Measurements from ENCODE around the gene ATAD3B. TPM values are rescaled to one million over a fixed set of nuclear protein-coding genes. Genes with fewer than 3 reads are reported as not detected.
"Not testable (repeated sequence)": the region's sequence is repeated elsewhere in the genome, so short reads cannot be mapped to it uniquely, and the experiment has no call there.

Gene ATAD3B
- polyA plus RNA-seq, 1 donor from 2014 or later: 57.2 TPM

DNA sequence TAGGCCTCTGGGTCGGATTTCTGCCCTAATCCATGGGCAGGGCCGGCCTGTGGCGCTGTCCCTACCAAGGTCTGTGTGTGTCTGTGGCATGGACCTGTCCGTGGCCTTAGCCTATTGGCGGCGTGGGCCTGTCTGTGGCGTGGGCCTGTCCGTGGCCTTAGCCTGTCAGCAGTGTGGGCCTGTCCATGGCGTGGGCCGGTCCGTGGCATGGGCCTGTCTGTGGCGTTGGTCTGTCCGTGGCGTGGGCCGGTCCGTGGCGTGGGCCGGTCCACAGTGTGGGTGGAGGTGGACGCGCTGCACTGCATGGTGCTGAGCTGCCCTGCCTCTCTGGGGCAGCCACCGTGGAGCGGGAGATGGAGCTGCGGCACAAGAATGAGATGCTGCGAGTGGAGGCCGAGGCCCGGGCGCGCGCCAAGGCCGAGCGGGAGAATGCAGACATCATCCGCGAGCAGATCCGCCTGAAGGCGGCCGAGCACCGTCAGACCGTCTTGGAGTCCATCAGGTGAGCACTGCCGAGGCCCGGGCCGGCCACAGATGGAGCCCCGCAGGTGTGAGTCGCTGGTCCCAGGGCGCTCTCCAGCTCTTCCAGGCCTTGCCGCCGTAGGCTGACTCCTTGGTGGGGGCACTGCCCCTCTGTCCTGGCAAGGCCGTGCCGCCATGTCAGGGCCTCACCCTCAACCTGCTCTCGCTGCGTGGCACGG is 48.4 kb downstream of the ATAD3B start:
- H3K79me2 ChIP-seq (replicated peaks; ENCODE audit: insufficient read depth, low read length); H3K27me3 ChIP-seq (ENCODE audit: insufficient read depth, low read depth, low read length); H3K4me3 ChIP-seq (ENCODE audit: low read length); H3F3A ChIP-seq (ENCODE audit: insufficient read depth, low read length, poor library complexity, severe bottlenecking); H3K9me3 ChIP-seq (ENCODE audit: low read length); H3K9ac ChIP-seq (ENCODE audit: low read length); H4K20me1 ChIP-seq (ENCODE audit: insufficient read depth); H3K36me3 ChIP-seq (ENCODE audit: insufficient read depth, low read length); H2AFZ ChIP-seq (ENCODE audit: low read depth, low read length); H3K27ac ChIP-seq (ENCODE audit: low read length); H3K4me2 ChIP-seq (ENCODE audit: low read length); H3K9me2 ChIP-seq (ENCODE audit: insufficient read depth, low read length): not testable (repeated sequence)

DNA sequence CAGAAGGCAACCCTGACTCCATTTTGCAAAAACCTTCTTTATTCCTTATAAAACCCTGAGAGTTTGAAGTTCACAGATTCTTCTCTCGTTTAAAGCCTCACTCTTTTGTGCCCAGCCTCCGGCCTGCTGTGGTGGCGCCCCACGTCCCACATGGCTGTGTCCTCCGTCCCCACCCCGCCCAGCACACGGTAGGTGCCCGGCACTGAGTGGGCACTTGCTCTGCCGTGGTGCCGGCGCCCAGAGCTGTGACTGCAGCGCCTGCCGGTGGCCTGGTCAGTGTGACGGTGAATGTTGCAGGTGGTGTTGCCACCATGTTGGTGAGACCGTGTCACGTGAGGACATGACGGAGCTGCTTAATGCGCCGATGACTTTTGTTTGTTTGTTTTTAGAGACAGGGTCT is 49.8 kb downstream of the ATAD3B start:
- Histone ChIP-seq H3K9me3 (ENCODE audit: low read length) (no peaks in the 10 kb centered on the region), H3K4me2 (ENCODE audit: low read length) (no peak overlapping the region), H3K79me2 (replicated peaks; ENCODE audit: insufficient read depth, low read length) (no peaks in the 10 kb centered on the region), H2AFZ (ENCODE audit: low read depth, low read length) (no peak overlapping the region), H3K9me2 (ENCODE audit: insufficient read depth, low read length) (no peaks in the 10 kb centered on the region), H4K20me1 (ENCODE audit: insufficient read depth) (no peaks in the 10 kb centered on the region), H3K9ac (ENCODE audit: low read length) (no peak overlapping the region), H3F3A (ENCODE audit: insufficient read depth, low read length, poor library complexity, severe bottlenecking) (no peaks in the 10 kb centered on the region), H3K27me3 (ENCODE audit: insufficient read depth, low read depth, low read length) (no peaks in the 10 kb centered on the region), H3K36me3 (ENCODE audit: insufficient read depth, low read length) (no peaks in the 10 kb centered on the region), H3K27ac (ENCODE audit: low read length) (no peak overlapping the region), H3K4me3 (ENCODE audit: low read length) (no peak overlapping the region)
- TF ChIP-seq RAD21 (conservative IDR thresholded peaks at IDR 0.05) (no peak), SMC3 (conservative IDR thresholded peaks at IDR 0.05; ENCODE audit: poor library complexity) (no peak), EZH2 (IDR thresholded peaks at IDR 0.05; ENCODE audit: borderline replicate concordance, insufficient read depth, low read length, poor library complexity, severe bottlenecking) (no peak), EP300 (conservative IDR thresholded peaks at IDR 0.05; ENCODE audit: poor library complexity, severe bottlenecking) (no peak), POLR2AphosphoS5 (IDR thresholded peaks at IDR 0.05) (no peak), MXI1 (conservative IDR thresholded peaks at IDR 0.05; ENCODE audit: poor library complexity, severe bottlenecking) (no peak), TAF1 (IDR thresholded peaks at IDR 0.05; ENCODE audit: low read depth) (no peak)
- TF ChIP-seq, protein P1, sequence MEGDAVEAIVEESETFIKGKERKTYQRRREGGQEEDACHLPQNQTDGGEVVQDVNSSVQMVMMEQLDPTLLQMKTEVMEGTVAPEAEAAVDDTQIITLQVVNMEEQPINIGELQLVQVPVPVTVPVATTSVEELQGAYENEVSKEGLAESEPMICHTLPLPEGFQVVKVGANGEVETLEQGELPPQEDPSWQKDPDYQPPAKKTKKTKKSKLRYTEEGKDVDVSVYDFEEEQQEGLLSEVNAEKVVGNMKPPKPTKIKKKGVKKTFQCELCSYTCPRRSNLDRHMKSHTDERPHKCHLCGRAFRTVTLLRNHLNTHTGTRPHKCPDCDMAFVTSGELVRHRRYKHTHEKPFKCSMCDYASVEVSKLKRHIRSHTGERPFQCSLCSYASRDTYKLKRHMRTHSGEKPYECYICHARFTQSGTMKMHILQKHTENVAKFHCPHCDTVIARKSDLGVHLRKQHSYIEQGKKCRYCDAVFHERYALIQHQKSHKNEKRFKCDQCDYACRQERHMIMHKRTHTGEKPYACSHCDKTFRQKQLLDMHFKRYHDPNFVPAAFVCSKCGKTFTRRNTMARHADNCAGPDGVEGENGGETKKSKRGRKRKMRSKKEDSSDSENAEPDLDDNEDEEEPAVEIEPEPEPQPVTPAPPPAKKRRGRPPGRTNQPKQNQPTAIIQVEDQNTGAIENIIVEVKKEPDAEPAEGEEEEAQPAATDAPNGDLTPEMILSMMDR (IDR thresholded peaks at IDR 0.05; ENCODE audit: poor library complexity, severe bottlenecking): no peak
- TF ChIP-seq, protein P2, sequence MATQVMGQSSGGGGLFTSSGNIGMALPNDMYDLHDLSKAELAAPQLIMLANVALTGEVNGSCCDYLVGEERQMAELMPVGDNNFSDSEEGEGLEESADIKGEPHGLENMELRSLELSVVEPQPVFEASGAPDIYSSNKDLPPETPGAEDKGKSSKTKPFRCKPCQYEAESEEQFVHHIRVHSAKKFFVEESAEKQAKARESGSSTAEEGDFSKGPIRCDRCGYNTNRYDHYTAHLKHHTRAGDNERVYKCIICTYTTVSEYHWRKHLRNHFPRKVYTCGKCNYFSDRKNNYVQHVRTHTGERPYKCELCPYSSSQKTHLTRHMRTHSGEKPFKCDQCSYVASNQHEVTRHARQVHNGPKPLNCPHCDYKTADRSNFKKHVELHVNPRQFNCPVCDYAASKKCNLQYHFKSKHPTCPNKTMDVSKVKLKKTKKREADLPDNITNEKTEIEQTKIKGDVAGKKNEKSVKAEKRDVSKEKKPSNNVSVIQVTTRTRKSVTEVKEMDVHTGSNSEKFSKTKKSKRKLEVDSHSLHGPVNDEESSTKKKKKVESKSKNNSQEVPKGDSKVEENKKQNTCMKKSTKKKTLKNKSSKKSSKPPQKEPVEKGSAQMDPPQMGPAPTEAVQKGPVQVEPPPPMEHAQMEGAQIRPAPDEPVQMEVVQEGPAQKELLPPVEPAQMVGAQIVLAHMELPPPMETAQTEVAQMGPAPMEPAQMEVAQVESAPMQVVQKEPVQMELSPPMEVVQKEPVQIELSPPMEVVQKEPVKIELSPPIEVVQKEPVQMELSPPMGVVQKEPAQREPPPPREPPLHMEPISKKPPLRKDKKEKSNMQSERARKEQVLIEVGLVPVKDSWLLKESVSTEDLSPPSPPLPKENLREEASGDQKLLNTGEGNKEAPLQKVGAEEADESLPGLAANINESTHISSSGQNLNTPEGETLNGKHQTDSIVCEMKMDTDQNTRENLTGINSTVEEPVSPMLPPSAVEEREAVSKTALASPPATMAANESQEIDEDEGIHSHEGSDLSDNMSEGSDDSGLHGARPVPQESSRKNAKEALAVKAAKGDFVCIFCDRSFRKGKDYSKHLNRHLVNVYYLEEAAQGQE (IDR thresholded peaks at IDR 0.05; ENCODE audit: borderline replicate concordance): no peak

DNA sequence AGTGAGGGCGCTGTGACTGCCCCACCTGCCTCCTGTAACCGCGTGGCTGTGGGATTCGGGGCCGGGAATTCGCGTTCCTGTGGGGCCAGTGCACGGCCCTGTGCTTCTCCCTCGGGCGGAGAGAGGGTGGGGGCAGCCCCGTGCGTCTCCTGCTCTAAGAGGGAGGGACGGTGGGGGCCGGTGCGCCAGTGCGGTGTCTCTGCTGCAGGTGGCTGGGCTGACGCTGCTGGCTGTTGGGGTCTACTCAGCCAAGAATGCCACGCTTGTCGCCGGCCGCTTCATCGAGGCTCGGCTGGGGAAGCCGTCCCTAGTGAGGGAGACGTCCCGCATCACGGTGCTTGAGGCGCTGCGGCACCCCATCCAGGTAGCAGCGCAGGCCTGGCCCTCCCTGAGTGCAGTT is 51.0 kb downstream of the ATAD3B start:
- not testable (repeated sequence) for H2AFZ ChIP-seq (ENCODE audit: low read depth, low read length); H4K20me1 ChIP-seq (ENCODE audit: insufficient read depth); H3K27ac ChIP-seq (ENCODE audit: low read length); H3K4me2 ChIP-seq (ENCODE audit: low read length); H3K4me3 ChIP-seq (ENCODE audit: low read length); H3K9ac ChIP-seq (ENCODE audit: low read length); H3K27me3 ChIP-seq (ENCODE audit: insufficient read depth, low read depth, low read length); H3F3A ChIP-seq (ENCODE audit: insufficient read depth, low read length, poor library complexity, severe bottlenecking); H3K9me3 ChIP-seq (ENCODE audit: low read length); H3K36me3 ChIP-seq (ENCODE audit: insufficient read depth, low read length); H3K9me2 ChIP-seq (ENCODE audit: insufficient read depth, low read length); H3K79me2 ChIP-seq (replicated peaks; ENCODE audit: insufficient read depth, low read length)

DNA sequence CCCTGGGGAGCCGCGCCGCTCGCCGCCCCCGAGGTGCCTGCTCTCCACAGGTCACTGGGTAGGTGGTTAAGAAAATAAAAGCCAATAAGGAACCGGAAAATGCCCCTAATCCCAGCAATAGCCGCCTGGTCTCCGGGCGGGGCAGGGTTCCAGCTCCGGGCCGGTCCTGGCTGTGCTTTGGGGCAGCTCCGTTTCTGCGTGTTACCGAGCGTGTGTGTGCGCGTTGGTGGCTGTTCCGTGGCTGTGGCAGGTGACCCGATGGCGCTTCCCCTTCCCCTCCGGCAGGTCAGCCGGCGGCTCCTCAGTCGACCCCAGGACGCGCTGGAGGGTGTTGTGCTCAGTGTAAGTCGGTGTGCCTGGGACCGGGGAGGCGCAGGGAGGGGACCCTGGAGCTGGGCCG is 51.7 kb downstream of the ATAD3B start:
- H3K79me2 ChIP-seq (replicated peaks; ENCODE audit: insufficient read depth, low read length); H3F3A ChIP-seq (ENCODE audit: insufficient read depth, low read length, poor library complexity, severe bottlenecking); H4K20me1 ChIP-seq (ENCODE audit: insufficient read depth); H3K4me2 ChIP-seq (ENCODE audit: low read length); H3K27me3 ChIP-seq (ENCODE audit: insufficient read depth, low read depth, low read length); H3K9me2 ChIP-seq (ENCODE audit: insufficient read depth, low read length); H3K27ac ChIP-seq (ENCODE audit: low read length); H3K4me3 ChIP-seq (ENCODE audit: low read length); H3K36me3 ChIP-seq (ENCODE audit: insufficient read depth, low read length); H2AFZ ChIP-seq (ENCODE audit: low read depth, low read length); H3K9me3 ChIP-seq (ENCODE audit: low read length); H3K9ac ChIP-seq (ENCODE audit: low read length): not testable (repeated sequence)

DNA sequence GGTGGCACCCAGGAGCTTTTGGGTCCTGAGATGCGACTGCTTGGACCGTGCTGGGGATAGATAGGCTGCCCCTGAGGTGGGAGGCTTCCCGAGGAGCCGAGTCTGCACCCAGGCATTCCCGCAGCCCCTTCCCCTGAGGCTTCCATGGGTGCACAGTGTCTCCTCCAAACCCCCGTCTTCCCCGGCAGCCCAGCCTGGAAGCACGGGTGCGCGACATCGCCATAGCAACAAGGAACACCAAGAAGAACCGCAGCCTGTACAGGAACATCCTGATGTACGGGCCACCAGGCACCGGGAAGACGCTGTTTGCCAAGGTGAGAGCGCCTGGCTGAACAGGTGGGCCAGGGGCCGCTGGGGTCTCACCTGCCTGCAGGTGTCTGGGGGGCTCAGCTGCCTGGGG is 52.1 kb downstream of the ATAD3B start:
- H3K79me2 ChIP-seq (replicated peaks; ENCODE audit: insufficient read depth, low read length); H3K4me2 ChIP-seq (ENCODE audit: low read length); H2AFZ ChIP-seq (ENCODE audit: low read depth, low read length); H3F3A ChIP-seq (ENCODE audit: insufficient read depth, low read length, poor library complexity, severe bottlenecking); H3K27ac ChIP-seq (ENCODE audit: low read length); H3K9me3 ChIP-seq (ENCODE audit: low read length); H3K36me3 ChIP-seq (ENCODE audit: insufficient read depth, low read length); H4K20me1 ChIP-seq (ENCODE audit: insufficient read depth); H3K4me3 ChIP-seq (ENCODE audit: low read length); H3K9ac ChIP-seq (ENCODE audit: low read length); H3K9me2 ChIP-seq (ENCODE audit: insufficient read depth, low read length); H3K27me3 ChIP-seq (ENCODE audit: insufficient read depth, low read depth, low read length): not testable (repeated sequence)
